C1 segment of cervical spinal cord (tissue), 14 donors: ENCODE data around the gene YAF2.
"Not testable (repeated sequence)": the region's sequence is repeated elsewhere in the genome, so short reads cannot be mapped to it uniquely, and the experiment has no call there.

ENCODE experiments used
- DNase-seq, 14 donors: peaks; one replicate each; lab custom pipeline; 2025; lab: John Stamatoyannopoulos, UW

YAF2 gene

GRCh38 chr12:42199007-42199406 is 39.0 kb downstream of the YAF2 start:
- peak in 1 of 14 donors; percentile 90 for DNase-seq

GRCh38 chr12:42196723-42197603 is 41.1 kb downstream of the YAF2 start:
- DNase-seq: no peak

GRCh38 chr12:42192686-42193085 is 45.4 kb downstream of the YAF2 start:
- no peak for DNase-seq

GRCh38 chr12:42192258-42192657 is 45.8 kb downstream of the YAF2 start:
- no peak for DNase-seq

- DNase-seq: no peak
Observed at GRCh38 chr12:42190376-42190775, 47.7 kb downstream of the YAF2 start.

- DNase-seq: not testable (repeated sequence)
Observed at GRCh38 chr12:42188275-42188674, 49.8 kb downstream of the YAF2 start.

GRCh38 chr12:42187799-42188198 is 50.2 kb downstream of the YAF2 start:
- DNase-seq: no peak

GRCh38 chr12:42186793-42187192 is 51.3 kb downstream of the YAF2 start:
- DNase-seq: no peak

- DNase-seq: no peak
Observed at GRCh38 chr12:42182394-42182793, 55.7 kb downstream of the YAF2 start.

- DNase-seq: no peak
Observed at GRCh38 chr12:42180990-42181596, 57.0 kb downstream of the YAF2 start.

- no peak for DNase-seq
Observed at GRCh38 chr12:42178101-42178500, 59.9 kb downstream of the YAF2 start.

- no peak for DNase-seq
Observed at GRCh38 chr12:42174978-42175377, 63.1 kb downstream of the YAF2 start.

- DNase-seq: no peak
Observed at GRCh38 chr12:42173961-42174521, 64.0 kb downstream of the YAF2 start.

GRCh38 chr12:42172441-42173210 is 65.4 kb downstream of the YAF2 start:
- no peak for DNase-seq

- DNase-seq: no peak
Observed at GRCh38 chr12:42167711-42168110, 70.3 kb downstream of the YAF2 start.

- no peak for DNase-seq
Observed at GRCh38 chr12:42166501-42166900, 71.5 kb downstream of the YAF2 start.

- DNase-seq: no peak
Observed at GRCh38 chr12:42163913-42164312, 74.1 kb downstream of the YAF2 start.

- no peak for DNase-seq
Observed at GRCh38 chr12:42162965-42163364, 75.1 kb downstream of the YAF2 start.

- no peak for DNase-seq
Observed at GRCh38 chr12:42162193-42162592, 75.9 kb downstream of the YAF2 start.

- DNase-seq: no peak
Observed at GRCh38 chr12:42161529-42161928, 76.5 kb downstream of the YAF2 start.

- DNase-seq: no peak
Observed at GRCh38 chr12:42156232-42156631, 81.8 kb downstream of the YAF2 start.
